Measurements from ENCODE around the gene KNDC1.

KNDC1 gene

DNA sequence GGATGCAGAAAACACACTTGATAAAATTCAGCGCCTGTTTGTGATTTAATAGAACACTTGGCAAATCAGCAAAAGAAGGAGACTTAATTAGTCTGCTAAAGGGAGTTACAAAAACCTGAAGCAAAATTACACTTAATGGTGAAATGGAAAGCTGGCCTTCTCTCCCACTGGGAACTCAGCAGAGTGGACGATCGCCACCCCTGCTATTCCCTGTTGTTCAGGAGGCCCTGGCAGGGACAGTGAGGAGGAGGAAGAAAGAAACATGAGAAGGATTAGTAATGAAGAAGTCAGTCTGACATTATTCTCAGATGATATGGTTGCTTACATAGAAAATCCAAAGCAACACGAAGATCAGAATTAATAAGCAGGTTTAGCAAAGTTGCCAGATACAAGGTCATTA, 5.6 kb upstream of the KNDC1 start:
- H3K9ac ChIP-seq (ENCODE audit: low read depth in 1 of 2, low read length in 2 of 2), result no peak overlapping the region
- H3K4me3 ChIP-seq (ENCODE audit: low read depth in 1 of 2, low read length in 2 of 2), result no peak overlapping the region
- H3K27me3 ChIP-seq (ENCODE audit: control insufficient read depth in 1 of 2, insufficient read depth in 2 of 2, low read length in 2 of 2), result peaks cover 0 to 5% of the 10 kb centered on the region in 2 donors
- H3K9me3 ChIP-seq (ENCODE audit: control insufficient read depth in 1 of 2, low read length in 2 of 2), result peaks cover 0 to 6% of the 10 kb centered on the region in 2 donors
- no peaks in the 10 kb centered on the region for H3K4me1 ChIP-seq (ENCODE audit: control insufficient read depth in 1 of 2, insufficient read depth in 2 of 2, low read length in 2 of 2)
- H3K27ac ChIP-seq (ENCODE audit: low read depth, low read length), result no peak overlapping the region
- no peaks in the 10 kb centered on the region for H3K36me3 ChIP-seq (ENCODE audit: control insufficient read depth in 1 of 2, insufficient read depth in 2 of 2, low read length in 2 of 2)

DNA sequence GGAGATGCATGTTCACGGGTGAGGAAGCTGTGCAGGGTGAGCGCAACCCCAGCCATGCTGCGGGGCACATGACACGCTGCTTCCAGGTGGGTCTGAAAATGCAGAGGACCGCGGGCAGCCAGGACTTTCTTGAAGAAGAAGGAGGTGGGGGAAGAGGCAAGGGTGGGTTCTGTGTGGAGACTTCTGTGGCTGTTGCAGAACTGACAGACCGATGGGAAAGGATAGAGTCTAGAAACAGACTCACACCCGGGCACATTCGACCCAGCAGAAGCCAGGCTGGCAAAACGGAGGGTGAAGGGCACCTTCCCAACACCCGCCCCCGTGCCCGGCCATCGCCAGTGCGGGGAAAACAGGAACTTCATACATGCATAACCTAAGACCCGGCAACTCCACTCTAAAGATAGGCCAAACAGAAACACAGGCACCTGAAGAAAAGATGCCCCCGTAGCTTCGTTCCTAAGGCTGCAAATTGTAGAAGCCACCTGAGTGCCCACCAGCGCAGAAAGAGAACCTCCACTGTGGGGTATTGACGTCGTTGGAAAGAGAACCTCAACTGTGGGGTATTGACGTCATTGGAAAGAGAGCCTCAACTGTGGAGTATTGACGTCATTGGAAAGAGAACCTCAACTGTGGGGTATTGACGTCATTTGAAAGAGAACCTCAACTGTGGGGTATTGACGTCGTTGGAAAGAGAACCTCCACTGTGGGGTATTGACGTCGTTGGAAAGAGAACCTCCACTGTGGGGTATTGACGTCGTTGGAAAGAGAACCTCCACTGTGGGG, 4.8 kb upstream of the KNDC1 start:
- peaks cover 0 to 3% of the 10 kb centered on the region in 2 donors for H3K9me3 ChIP-seq (ENCODE audit: control insufficient read depth in 1 of 2, low read length in 2 of 2)
- peaks cover 0 to 5% of the 10 kb centered on the region in 2 donors for H3K27me3 ChIP-seq (ENCODE audit: control insufficient read depth in 1 of 2, insufficient read depth in 2 of 2, low read length in 2 of 2)
- no peak overlapping the region for H3K9ac ChIP-seq (ENCODE audit: low read depth in 1 of 2, low read length in 2 of 2)
- H3K27ac ChIP-seq (ENCODE audit: low read depth, low read length), result no peak overlapping the region
- no peak overlapping the region for H3K4me3 ChIP-seq (ENCODE audit: low read depth in 1 of 2, low read length in 2 of 2)
- no peaks in the 10 kb centered on the region for H3K4me1 ChIP-seq (ENCODE audit: control insufficient read depth in 1 of 2, insufficient read depth in 2 of 2, low read length in 2 of 2)
- H3K36me3 ChIP-seq (ENCODE audit: control insufficient read depth in 1 of 2, insufficient read depth in 2 of 2, low read length in 2 of 2), result no peaks in the 10 kb centered on the region

DNA sequence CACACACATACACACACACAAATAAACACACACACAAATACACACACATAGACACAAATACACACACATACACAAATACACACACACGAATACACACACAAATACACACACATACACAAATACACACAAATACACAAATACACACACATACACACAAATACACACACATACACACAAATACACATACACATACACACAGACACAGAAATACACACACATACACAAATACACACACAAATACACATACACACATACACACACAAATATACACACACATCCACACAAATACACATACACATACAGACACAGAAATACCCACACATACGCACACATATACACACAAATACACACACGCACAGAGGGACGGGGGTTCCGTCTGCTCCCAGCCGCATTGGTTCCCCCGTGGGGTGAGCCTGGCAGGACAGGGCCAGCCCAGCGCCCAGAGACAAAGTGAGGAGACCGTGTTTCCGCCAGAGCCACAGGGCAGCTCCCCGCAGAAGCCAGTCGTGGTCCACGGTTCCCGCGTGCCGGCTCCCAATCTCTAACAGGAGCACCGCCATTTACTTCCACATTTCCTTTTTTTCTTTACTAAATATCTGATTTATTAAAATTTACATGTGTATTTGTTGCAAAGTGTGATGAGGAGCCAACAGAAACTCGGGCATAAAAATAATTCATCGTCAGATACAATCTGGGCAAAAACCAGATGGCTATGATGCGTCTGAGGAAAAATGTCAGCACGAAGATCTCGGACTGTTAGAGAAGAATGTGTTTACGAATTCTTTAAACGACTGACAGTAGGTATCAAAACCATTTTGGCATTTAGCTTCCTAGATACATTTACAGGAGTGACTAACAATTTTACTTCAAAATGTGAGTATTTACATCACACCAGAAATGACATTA, 3.1 kb upstream of the KNDC1 start:
- H3K4me1 ChIP-seq (ENCODE audit: control insufficient read depth in 1 of 2, insufficient read depth in 2 of 2, low read length in 2 of 2), result peaks cover 0 to 5% of the 10 kb centered on the region in 2 donors
- no peak overlapping the region for H3K9ac ChIP-seq (ENCODE audit: low read depth in 1 of 2, low read length in 2 of 2)
- H3K36me3 ChIP-seq (ENCODE audit: control insufficient read depth in 1 of 2, insufficient read depth in 2 of 2, low read length in 2 of 2), result no peaks in the 10 kb centered on the region
- H3K4me3 ChIP-seq (ENCODE audit: low read depth in 1 of 2, low read length in 2 of 2), result no peak overlapping the region
- H3K27me3 ChIP-seq (ENCODE audit: control insufficient read depth in 1 of 2, insufficient read depth in 2 of 2, low read length in 2 of 2), result peaks cover 7 to 8% of the 10 kb centered on the region in 2 donors
- no peak overlapping the region for H3K27ac ChIP-seq (ENCODE audit: low read depth, low read length)
- no peaks in the 10 kb centered on the region for H3K9me3 ChIP-seq (ENCODE audit: control insufficient read depth in 1 of 2, low read length in 2 of 2)

DNA sequence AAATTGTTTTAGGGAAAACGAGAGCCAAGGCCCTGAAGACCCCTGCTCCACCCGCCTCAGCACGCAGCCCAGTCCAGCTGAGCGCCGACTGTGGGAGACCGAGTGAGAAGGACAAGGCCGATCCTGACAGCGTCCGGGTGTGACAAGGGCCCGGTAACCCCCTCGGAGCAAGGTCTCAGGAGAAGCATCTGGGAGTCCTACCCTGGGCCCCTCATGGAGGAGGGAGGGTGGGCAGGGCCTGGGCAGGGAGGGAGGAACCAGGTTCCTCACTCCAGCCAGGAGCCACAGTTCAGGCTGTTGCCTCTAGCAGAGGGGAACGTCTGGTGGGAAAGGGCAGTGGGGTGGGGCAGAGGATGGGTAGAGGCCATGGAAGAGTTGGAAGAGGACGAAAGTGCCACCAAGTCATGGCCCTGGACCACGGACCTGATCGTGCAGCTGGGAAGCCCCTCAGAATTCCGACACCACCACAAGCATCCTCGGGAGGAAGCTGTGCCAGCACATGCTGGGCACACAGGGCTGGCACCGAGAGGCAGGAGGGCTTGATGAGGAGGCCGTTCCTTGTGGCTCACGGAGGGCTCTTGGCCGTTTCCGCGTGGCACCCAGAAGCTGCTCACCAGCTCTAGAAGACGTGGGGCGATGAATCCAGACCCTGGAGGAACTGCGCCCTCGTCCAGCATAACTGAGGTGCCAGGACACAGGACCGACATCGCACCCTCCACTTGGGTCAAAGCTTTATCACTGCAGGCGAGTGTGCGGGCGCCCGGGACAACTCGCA, 2.2 kb upstream of the KNDC1 start:
- H3K27me3 ChIP-seq (ENCODE audit: control insufficient read depth in 1 of 2, insufficient read depth in 2 of 2, low read length in 2 of 2), result peaks cover 8 to 15% of the 10 kb centered on the region in 2 donors
- peaks cover 0 to 5% of the 10 kb centered on the region in 2 donors for H3K4me1 ChIP-seq (ENCODE audit: control insufficient read depth in 1 of 2, insufficient read depth in 2 of 2, low read length in 2 of 2)
- no peak overlapping the region for H3K4me3 ChIP-seq (ENCODE audit: low read depth in 1 of 2, low read length in 2 of 2)
- no peak overlapping the region for H3K9ac ChIP-seq (ENCODE audit: low read depth in 1 of 2, low read length in 2 of 2)
- H3K27ac ChIP-seq (ENCODE audit: low read depth, low read length), result no peak overlapping the region
- no peaks in the 10 kb centered on the region for H3K9me3 ChIP-seq (ENCODE audit: control insufficient read depth in 1 of 2, low read length in 2 of 2)
- no peaks in the 10 kb centered on the region for H3K36me3 ChIP-seq (ENCODE audit: control insufficient read depth in 1 of 2, insufficient read depth in 2 of 2, low read length in 2 of 2)

DNA sequence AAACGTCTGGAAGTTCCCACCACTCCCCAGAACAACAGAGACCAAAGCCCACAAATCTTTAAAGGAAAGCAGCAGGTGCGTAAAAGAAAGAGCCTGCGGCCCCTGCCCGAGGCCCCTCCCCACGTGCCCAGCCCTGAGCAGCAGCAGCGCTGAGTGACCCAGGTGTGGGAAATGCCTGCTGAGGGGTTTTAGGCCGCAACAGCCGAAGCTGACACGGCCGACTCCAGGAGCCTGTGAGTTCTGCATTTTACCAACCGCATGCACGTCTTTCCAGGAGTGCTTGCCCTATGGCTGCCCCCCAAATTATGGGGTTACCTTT, 1.6 kb upstream of the KNDC1 start:
- H3K9me3 ChIP-seq (ENCODE audit: control insufficient read depth in 1 of 2, low read length in 2 of 2), result no peaks in the 10 kb centered on the region
- H3K27ac ChIP-seq (ENCODE audit: low read depth, low read length), result no peak overlapping the region
- H3K4me3 ChIP-seq (ENCODE audit: low read depth in 1 of 2, low read length in 2 of 2), result no peak overlapping the region
- H3K4me1 ChIP-seq (ENCODE audit: control insufficient read depth in 1 of 2, insufficient read depth in 2 of 2, low read length in 2 of 2), result peaks cover 0 to 5% of the 10 kb centered on the region in 2 donors
- H3K27me3 ChIP-seq (ENCODE audit: control insufficient read depth in 1 of 2, insufficient read depth in 2 of 2, low read length in 2 of 2), result peaks cover 8 to 19% of the 10 kb centered on the region in 2 donors
- no peaks in the 10 kb centered on the region for H3K36me3 ChIP-seq (ENCODE audit: control insufficient read depth in 1 of 2, insufficient read depth in 2 of 2, low read length in 2 of 2)
- H3K9ac ChIP-seq (ENCODE audit: low read depth in 1 of 2, low read length in 2 of 2), result no peak overlapping the region

- H3K27ac ChIP-seq (ENCODE audit: low read depth, low read length), result no peak overlapping the region
- no peak overlapping the region for H3K4me3 ChIP-seq (ENCODE audit: low read depth in 1 of 2, low read length in 2 of 2)
- peaks cover 8 to 19% of the 10 kb centered on the region in 2 donors for H3K27me3 ChIP-seq (ENCODE audit: control insufficient read depth in 1 of 2, insufficient read depth in 2 of 2, low read length in 2 of 2)
These were observed 1.0 kb upstream of the KNDC1 start for GRCh38 chr10:133158756-133159610.

GRCh38 chr10:133159611-133159949, 439 bp upstream of the KNDC1 start:
- H3K9me3 ChIP-seq (ENCODE audit: control insufficient read depth in 1 of 2, low read length in 2 of 2), result no peaks in the 10 kb centered on the region
- no peak overlapping the region for H3K27ac ChIP-seq (ENCODE audit: low read depth, low read length)
- no peaks in the 10 kb centered on the region for H3K36me3 ChIP-seq (ENCODE audit: control insufficient read depth in 1 of 2, insufficient read depth in 2 of 2, low read length in 2 of 2)
- H3K4me3 ChIP-seq (ENCODE audit: low read depth in 1 of 2, low read length in 2 of 2), result no peak overlapping the region
- no peak overlapping the region for H3K9ac ChIP-seq (ENCODE audit: low read depth in 1 of 2, low read length in 2 of 2)
- H3K27me3 ChIP-seq (ENCODE audit: control insufficient read depth in 1 of 2, insufficient read depth in 2 of 2, low read length in 2 of 2), result peaks cover 8 to 19% of the 10 kb centered on the region in 2 donors
- H3K4me1 ChIP-seq (ENCODE audit: control insufficient read depth in 1 of 2, insufficient read depth in 2 of 2, low read length in 2 of 2), result peaks cover 0 to 5% of the 10 kb centered on the region in 2 donors

More at GRCh38 chr10:133158756-133159610, 1.0 kb upstream of the KNDC1 start:
- peaks cover 0 to 5% of the 10 kb centered on the region in 2 donors for H3K4me1 ChIP-seq (ENCODE audit: control insufficient read depth in 1 of 2, insufficient read depth in 2 of 2, low read length in 2 of 2)
- no peaks in the 10 kb centered on the region for H3K9me3 ChIP-seq (ENCODE audit: control insufficient read depth in 1 of 2, low read length in 2 of 2)
- H3K9ac ChIP-seq (ENCODE audit: low read depth in 1 of 2, low read length in 2 of 2), result no peak overlapping the region
- H3K36me3 ChIP-seq (ENCODE audit: control insufficient read depth in 1 of 2, insufficient read depth in 2 of 2, low read length in 2 of 2), result no peaks in the 10 kb centered on the region

DNA sequence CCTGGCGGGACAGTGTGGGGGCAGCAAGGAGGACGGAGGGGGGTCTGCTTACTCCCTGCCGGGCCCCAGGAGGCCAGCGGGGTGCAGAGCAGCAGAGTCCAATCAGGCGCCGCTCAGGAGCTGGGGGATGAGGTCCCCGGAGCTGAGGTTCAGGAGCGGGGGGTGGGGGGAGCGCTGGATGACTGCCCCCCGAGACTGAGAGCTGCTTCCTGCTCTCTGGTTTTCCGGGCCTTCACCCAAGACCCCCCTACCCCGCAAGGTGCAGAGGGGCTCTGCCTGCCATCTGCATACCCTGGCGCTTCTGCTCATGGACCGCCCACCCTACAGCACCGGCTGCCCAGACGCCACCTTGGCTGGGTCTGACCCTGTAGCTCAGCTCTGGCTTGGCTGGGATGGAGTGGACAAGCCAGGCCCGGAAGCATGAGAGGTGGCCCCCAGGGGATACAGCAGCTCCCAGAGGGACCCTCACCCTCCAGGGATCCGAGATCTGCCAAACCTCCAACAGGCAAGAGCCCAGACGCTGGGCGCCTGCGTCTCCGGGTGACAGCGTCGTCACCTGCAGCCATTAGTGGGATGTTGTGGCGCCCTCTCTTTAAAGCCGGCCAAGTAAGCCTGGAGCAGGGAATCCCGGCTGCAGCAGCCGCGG, 930 bp downstream of the KNDC1 start:
- peaks cover 0 to 5% of the 10 kb centered on the region in 2 donors for H3K4me1 ChIP-seq (ENCODE audit: control insufficient read depth in 1 of 2, insufficient read depth in 2 of 2, low read length in 2 of 2)
- no peaks in the 10 kb centered on the region for H3K9me3 ChIP-seq (ENCODE audit: control insufficient read depth in 1 of 2, low read length in 2 of 2)
- H3K27ac ChIP-seq (ENCODE audit: low read depth, low read length), result no peak overlapping the region
- no peak overlapping the region for H3K4me3 ChIP-seq (ENCODE audit: low read depth in 1 of 2, low read length in 2 of 2)
- no peaks in the 10 kb centered on the region for H3K36me3 ChIP-seq (ENCODE audit: control insufficient read depth in 1 of 2, insufficient read depth in 2 of 2, low read length in 2 of 2)
- H3K9ac ChIP-seq (ENCODE audit: low read depth in 1 of 2, low read length in 2 of 2), result no peak overlapping the region
- peaks cover 8 to 19% of the 10 kb centered on the region in 2 donors for H3K27me3 ChIP-seq (ENCODE audit: control insufficient read depth in 1 of 2, insufficient read depth in 2 of 2, low read length in 2 of 2)

- Histone ChIP-seq H3K4me1 (ENCODE audit: control insufficient read depth in 1 of 2, insufficient read depth in 2 of 2, low read length in 2 of 2) (peaks cover 0 to 5% of the 10 kb centered on the region in 2 donors), H3K27ac (ENCODE audit: low read depth, low read length) (no peak overlapping the region), H3K4me3 (ENCODE audit: low read depth in 1 of 2, low read length in 2 of 2) (no peak overlapping the region), H3K36me3 (ENCODE audit: control insufficient read depth in 1 of 2, insufficient read depth in 2 of 2, low read length in 2 of 2) (no peaks in the 10 kb centered on the region), H3K9me3 (ENCODE audit: control insufficient read depth in 1 of 2, low read length in 2 of 2) (no peaks in the 10 kb centered on the region), H3K9ac (ENCODE audit: low read depth in 1 of 2, low read length in 2 of 2) (no peak overlapping the region), H3K27me3 (ENCODE audit: control insufficient read depth in 1 of 2, insufficient read depth in 2 of 2, low read length in 2 of 2) (peaks cover 8 to 19% of the 10 kb centered on the region in 2 donors)
These were observed 1.6 kb downstream of the KNDC1 start for GRCh38 chr10:133161486-133162109.
